ENCODE data around the gene GALT.

Gene GALT

GRCh38 chr9:34669809-34670562 lies 23.5 kb downstream of the GALT start:
- no peak for DNase-seq (ENCODE audit: low read depth, low spot score)
- no peak overlapping the region for H3K4me3 ChIP-seq (ENCODE audit: low read length)

- no peak overlapping the region for H3K4me3 ChIP-seq (ENCODE audit: low read length)
- DNase-seq (ENCODE audit: low read depth, low spot score) = no peak
These were observed 24.8 kb downstream of the GALT start for GRCh38 chr9:34671307-34671706.

GRCh38 chr9:34674440-34674839 lies 28.0 kb downstream of the GALT start:
- no peak for DNase-seq (ENCODE audit: low read depth, low spot score)
- H3K4me3 ChIP-seq (ENCODE audit: low read length) = no peak overlapping the region

GRCh38 chr9:34675048-34675714 lies 28.7 kb downstream of the GALT start:
- H3K4me3 ChIP-seq (ENCODE audit: low read length) = no peak overlapping the region
- peak; percentile 69 for DNase-seq (ENCODE audit: low read depth, low spot score)

GRCh38 chr9:34675869-34676268 lies 29.4 kb downstream of the GALT start:
- DNase-seq (ENCODE audit: low read depth, low spot score) = no peak
- H3K4me3 ChIP-seq (ENCODE audit: low read length) = no peak overlapping the region

- DNase-seq (ENCODE audit: low read depth, low spot score) = no peak
- H3K4me3 ChIP-seq (ENCODE audit: low read length) = no peak overlapping the region
These were observed 37.7 kb downstream of the GALT start for GRCh38 chr9:34684145-34684544.

- H3K4me3 ChIP-seq (ENCODE audit: low read length) = no peak overlapping the region
- DNase-seq (ENCODE audit: low read depth, low spot score) = no peak
These were observed 38.3 kb downstream of the GALT start for GRCh38 chr9:34684816-34685215.

- no peak for DNase-seq (ENCODE audit: low read depth, low spot score)
- no peak overlapping the region for H3K4me3 ChIP-seq (ENCODE audit: low read length)
These were observed 39.1 kb downstream of the GALT start for GRCh38 chr9:34685591-34685990.

- no peak for DNase-seq (ENCODE audit: low read depth, low spot score)
These were observed 39.8 kb downstream of the GALT start for GRCh38 chr9:34686231-34686630.

GRCh38 chr9:34686732-34687131 lies 40.3 kb downstream of the GALT start:
- no peak for DNase-seq (ENCODE audit: low read depth, low spot score)
- no peak overlapping the region for H3K4me3 ChIP-seq (ENCODE audit: low read length)

More at GRCh38 chr9:34686231-34686630, 39.8 kb downstream of the GALT start:
- H3K4me3 ChIP-seq (ENCODE audit: low read length) = no peak overlapping the region

GRCh38 chr9:34687276-34688030 lies 41.0 kb downstream of the GALT start:
- no peak for DNase-seq (ENCODE audit: low read depth, low spot score)
- H3K4me3 ChIP-seq (ENCODE audit: low read length) = no peak overlapping the region

- H3K4me3 ChIP-seq (ENCODE audit: low read length) = no peak overlapping the region
- no peak for DNase-seq (ENCODE audit: low read depth, low spot score)
These were observed 42.0 kb downstream of the GALT start for GRCh38 chr9:34688329-34689115.

- DNase-seq (ENCODE audit: low read depth, low spot score) = no peak
- H3K4me3 ChIP-seq (ENCODE audit: low read length) = no peak overlapping the region
These were observed 42.6 kb downstream of the GALT start for GRCh38 chr9:34689116-34689470.

GRCh38 chr9:34689512-34689911 lies 43.0 kb downstream of the GALT start:
- DNase-seq (ENCODE audit: low read depth, low spot score) = no peak
- H3K4me3 ChIP-seq (ENCODE audit: low read length) = no peak overlapping the region

GRCh38 chr9:34690983-34691935 lies 44.8 kb downstream of the GALT start, which contains the start of gene CCL19:
CCL19 (minus strand) TSS chr9:34691276; CDS start chr9:34691139, 137 bp downstream.
- no peak for DNase-seq (ENCODE audit: low read depth, low spot score)

GRCh38 chr9:34691936-34692315 lies 45.5 kb downstream of the GALT start:
- DNase-seq (ENCODE audit: low read depth, low spot score) = no peak
- H3K4me3 ChIP-seq (ENCODE audit: low read length) = no peak overlapping the region

More at GRCh38 chr9:34690983-34691935, 44.8 kb downstream of the GALT start, which contains the start of gene CCL19:
- H3K4me3 ChIP-seq (ENCODE audit: low read length) = no peak within 1 kb of the TSS

GRCh38 chr9:34693560-34693959 lies 47.1 kb downstream of the GALT start:
- no peak overlapping the region for H3K4me3 ChIP-seq (ENCODE audit: low read length)
- DNase-seq (ENCODE audit: low read depth, low spot score) = no peak

- no peak for DNase-seq (ENCODE audit: low read depth, low spot score)
- H3K4me3 ChIP-seq (ENCODE audit: low read length) = no peak overlapping the region
These were observed 48.3 kb downstream of the GALT start for GRCh38 chr9:34694811-34695210.

Data from Jurkat, Clone E6-1 (cell line).